ENCODE results near the gene IL17RD. TPM values are rescaled to one million over a fixed set of nuclear protein-coding genes. Genes with fewer than 3 reads are reported as not detected.
"Not testable (repeated sequence)": the region's sequence is repeated elsewhere in the genome, so short reads cannot be mapped to it uniquely, and the experiment has no call there.

Gene IL17RD
- total RNA-seq, 1 donor from 2014 or later = 26.1 TPM

DNA sequence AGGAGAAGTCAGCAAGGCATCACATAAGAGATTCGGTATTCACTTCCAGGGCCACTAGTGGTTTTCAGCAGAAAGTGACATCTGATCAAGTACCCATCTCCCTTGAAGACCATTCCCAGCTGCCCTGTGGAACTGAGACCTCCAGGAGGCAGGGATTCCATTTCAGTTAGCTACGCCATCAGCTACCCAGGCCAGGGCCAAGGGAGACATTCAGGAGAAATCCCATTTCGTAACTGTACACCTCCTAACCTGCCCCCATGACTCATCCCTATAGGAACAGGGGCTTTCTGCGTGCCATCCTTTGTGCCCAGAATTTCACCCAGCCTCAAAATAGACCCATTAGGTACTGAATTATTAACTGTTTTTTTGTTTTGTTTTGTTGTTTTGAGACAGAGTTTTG is 79.9 kb downstream of the IL17RD start:
- no peak for DNase-seq (ENCODE audit: low spot score)
- Histone ChIP-seq H3F3A (ENCODE audit: low read depth) (peaks cover 5% of the 10 kb centered on the region), H3K4me2 (no peak overlapping the region), H3K4me1 (no peaks in the 10 kb centered on the region), H2AFZ (replicated peaks) (no peak overlapping the region), H3K27ac (no peak overlapping the region), H3K9ac (no peak overlapping the region), H3K4me3 (no peak overlapping the region), H3K36me3 (no peaks in the 10 kb centered on the region), H4K20me1 (ENCODE audit: low read depth) (no peaks in the 10 kb centered on the region), H3K9me3 (ENCODE audit: low read depth) (no peaks in the 10 kb centered on the region), H3K79me2 (ENCODE audit: low read depth) (no peaks in the 10 kb centered on the region), H3K27me3 (peaks cover 19% of the 10 kb centered on the region)
- Mint-ChIP-seq H3K27ac (peak overlapping the region; percentile 15), H3K27me3 (ENCODE audit: insufficient read depth, low read depth) (no peaks in the 10 kb centered on the region), H3K4me3 (no peak overlapping the region), H3K9me3 (no peaks in the 10 kb centered on the region), H3K36me3 (peaks cover 11% of the 10 kb centered on the region), H3K4me1 (peaks cover 10% of the 10 kb centered on the region)
- TF ChIP-seq EZH2 (IDR thresholded peaks at IDR 0.05) (no peak), EZH2phosphoT487 (IDR thresholded peaks at IDR 0.05) (no peak)
- TF ChIP-seq, protein P1, sequence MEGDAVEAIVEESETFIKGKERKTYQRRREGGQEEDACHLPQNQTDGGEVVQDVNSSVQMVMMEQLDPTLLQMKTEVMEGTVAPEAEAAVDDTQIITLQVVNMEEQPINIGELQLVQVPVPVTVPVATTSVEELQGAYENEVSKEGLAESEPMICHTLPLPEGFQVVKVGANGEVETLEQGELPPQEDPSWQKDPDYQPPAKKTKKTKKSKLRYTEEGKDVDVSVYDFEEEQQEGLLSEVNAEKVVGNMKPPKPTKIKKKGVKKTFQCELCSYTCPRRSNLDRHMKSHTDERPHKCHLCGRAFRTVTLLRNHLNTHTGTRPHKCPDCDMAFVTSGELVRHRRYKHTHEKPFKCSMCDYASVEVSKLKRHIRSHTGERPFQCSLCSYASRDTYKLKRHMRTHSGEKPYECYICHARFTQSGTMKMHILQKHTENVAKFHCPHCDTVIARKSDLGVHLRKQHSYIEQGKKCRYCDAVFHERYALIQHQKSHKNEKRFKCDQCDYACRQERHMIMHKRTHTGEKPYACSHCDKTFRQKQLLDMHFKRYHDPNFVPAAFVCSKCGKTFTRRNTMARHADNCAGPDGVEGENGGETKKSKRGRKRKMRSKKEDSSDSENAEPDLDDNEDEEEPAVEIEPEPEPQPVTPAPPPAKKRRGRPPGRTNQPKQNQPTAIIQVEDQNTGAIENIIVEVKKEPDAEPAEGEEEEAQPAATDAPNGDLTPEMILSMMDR (IDR thresholded peaks at IDR 0.05) = no peak

DNA sequence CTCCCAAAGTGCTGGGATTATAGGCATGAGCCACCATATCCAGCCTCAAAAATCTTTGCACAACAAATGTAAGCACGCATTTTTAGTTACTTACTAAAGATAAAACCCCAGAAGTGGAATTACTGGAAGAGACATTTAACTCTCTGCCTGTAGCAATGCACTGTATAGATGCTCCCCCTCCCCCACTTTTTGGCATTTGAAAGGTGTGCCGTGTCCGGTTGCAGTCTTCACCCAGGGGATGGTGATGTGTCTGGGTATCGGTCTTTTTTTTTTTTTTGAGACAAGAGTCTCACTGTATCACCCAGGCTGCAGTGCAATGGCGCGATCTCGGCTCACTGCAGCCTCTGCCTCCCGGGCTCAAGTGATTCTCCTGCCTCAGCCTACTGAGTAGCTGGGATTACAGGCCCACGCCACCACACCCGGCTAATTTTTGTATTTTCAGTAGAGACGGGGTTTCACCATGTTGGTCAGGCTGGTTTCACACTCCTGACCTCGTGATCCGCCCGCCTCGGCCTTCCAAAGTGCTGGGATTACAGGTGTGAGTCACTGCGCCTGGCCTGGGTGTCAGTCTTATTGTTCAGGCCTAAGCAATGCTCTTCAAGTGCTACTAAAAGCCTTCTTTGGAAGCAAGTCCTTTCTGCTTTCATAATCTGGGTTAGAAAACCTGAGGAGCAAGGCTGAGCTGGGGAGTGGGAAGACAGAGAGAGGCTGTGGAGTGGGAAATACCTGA is 81.7 kb downstream of the IL17RD start:
- H3K4me3 ChIP-seq; H3K27ac ChIP-seq; H3K4me1 ChIP-seq; H3K4me2 ChIP-seq; H3K4me3 Mint-ChIP-seq; H3K9ac ChIP-seq; DNase-seq (ENCODE audit: low spot score); H3K9me3 Mint-ChIP-seq; H3K27me3 Mint-ChIP-seq (ENCODE audit: insufficient read depth, low read depth); H4K20me1 ChIP-seq (ENCODE audit: low read depth); H3K27ac Mint-ChIP-seq; H3K36me3 Mint-ChIP-seq; H3K79me2 ChIP-seq (ENCODE audit: low read depth); H3K9me3 ChIP-seq (ENCODE audit: low read depth); H3K36me3 ChIP-seq; H2AFZ ChIP-seq (replicated peaks): not testable (repeated sequence)
- Histone ChIP-seq H3F3A (ENCODE audit: low read depth) (peaks cover 15% of the 10 kb centered on the region), H3K27me3 (peaks cover 37% of the 10 kb centered on the region)
- peaks cover 12% of the 10 kb centered on the region for H3K4me1 Mint-ChIP-seq

GRCh38 chr3:57082481-57082880 is 82.7 kb downstream of the IL17RD start:
- H3K4me3 Mint-ChIP-seq = no peak overlapping the region
- H3K4me3 ChIP-seq = no peak overlapping the region
- no peak overlapping the region for H3K27ac ChIP-seq
- peaks cover 2% of the 10 kb centered on the region for H3K36me3 Mint-ChIP-seq
- peaks cover 4% of the 10 kb centered on the region for H3K27me3 Mint-ChIP-seq (ENCODE audit: insufficient read depth, low read depth)
- peaks cover 13% of the 10 kb centered on the region for H3K4me1 Mint-ChIP-seq
- no peaks in the 10 kb centered on the region for H3K9me3 ChIP-seq (ENCODE audit: low read depth)
- TF ChIP-seq EZH2phosphoT487 (IDR thresholded peaks at IDR 0.05) (no peak), EZH2 (IDR thresholded peaks at IDR 0.05) (no peak)
- TF ChIP-seq, protein P1 (IDR thresholded peaks at IDR 0.05) = no peak
- H3K4me2 ChIP-seq = no peak overlapping the region
- no peak for DNase-seq (ENCODE audit: low spot score)
- no peaks in the 10 kb centered on the region for H3K79me2 ChIP-seq (ENCODE audit: low read depth)
- H2AFZ ChIP-seq (replicated peaks) = no peak overlapping the region
- peaks cover 4% of the 10 kb centered on the region for H3K4me1 ChIP-seq
- H3K36me3 ChIP-seq = no peaks in the 10 kb centered on the region
- H3K27ac Mint-ChIP-seq = no peak overlapping the region
- no peaks in the 10 kb centered on the region for H3K9me3 Mint-ChIP-seq
- H3K9ac ChIP-seq = no peak overlapping the region
- H3K27me3 ChIP-seq = peaks cover 46% of the 10 kb centered on the region
- peaks cover 15% of the 10 kb centered on the region for H4K20me1 ChIP-seq (ENCODE audit: low read depth)
- H3F3A ChIP-seq (ENCODE audit: low read depth) = peaks cover 23% of the 10 kb centered on the region

DNA sequence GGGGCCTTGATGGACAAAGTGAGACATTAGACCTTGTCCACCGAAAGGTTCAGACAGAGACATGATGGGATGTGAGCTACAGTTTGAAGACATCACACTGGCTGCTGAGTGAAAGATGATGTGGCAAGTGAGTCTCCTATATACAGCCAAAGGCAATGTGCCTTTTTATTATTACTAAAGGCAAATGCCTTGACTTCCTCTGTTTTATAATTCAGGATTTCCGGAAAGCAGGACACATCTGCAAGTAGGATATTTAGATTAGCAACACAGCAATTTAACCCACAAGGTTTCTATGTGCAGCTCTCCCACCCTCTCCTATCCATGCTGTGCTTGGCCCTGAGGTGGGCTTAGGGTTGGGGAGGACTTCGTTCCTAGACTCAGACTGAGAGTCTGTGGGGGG is 84.0 kb downstream of the IL17RD start:
- peaks cover 17% of the 10 kb centered on the region for H3K4me1 Mint-ChIP-seq

More for the DNA sequence above, 84.0 kb downstream of the IL17RD start:
- Histone ChIP-seq H3K36me3 (no peaks in the 10 kb centered on the region), H3K9me3 (ENCODE audit: low read depth) (no peaks in the 10 kb centered on the region), H3K79me2 (ENCODE audit: low read depth) (no peaks in the 10 kb centered on the region), H3K4me2 (no peak overlapping the region), H3K27me3 (peaks cover 60% of the 10 kb centered on the region), H3K4me3 (no peak overlapping the region), H4K20me1 (ENCODE audit: low read depth) (peaks cover 15% of the 10 kb centered on the region), H3K9ac (no peak overlapping the region), H3F3A (ENCODE audit: low read depth) (peaks cover 23% of the 10 kb centered on the region), H3K27ac (no peak overlapping the region), H3K4me1 (peaks cover 4% of the 10 kb centered on the region), H2AFZ (replicated peaks) (no peak overlapping the region)
- Mint-ChIP-seq H3K9me3 (no peaks in the 10 kb centered on the region), H3K27me3 (ENCODE audit: insufficient read depth, low read depth) (peaks cover 4% of the 10 kb centered on the region), H3K4me3 (peak overlapping the region; percentile 57), H3K27ac (no peak overlapping the region), H3K36me3 (peaks cover under 1% of the 10 kb centered on the region)
- no peak for DNase-seq (ENCODE audit: low spot score)
- TF ChIP-seq, protein P1 (IDR thresholded peaks at IDR 0.05) = no peak
- TF ChIP-seq EZH2phosphoT487 (IDR thresholded peaks at IDR 0.05) = no peak
- no peak for TF ChIP-seq EZH2 (IDR thresholded peaks at IDR 0.05)
